Coronary artery (tissue), 2 donors: Measurements from ENCODE around the gene ORAI1.

Source experiments
- DNase-seq: peaks from one replicate; pipeline ENCODE4 v3.0.0-alpha.2; 2017; ENCODE audit warnings: low spot score
- H3K27ac ChIP-seq, 2 donors: fragments of 200-600 bp; sonication (generic); one replicate each; pipeline ENCODE4 v1.5.1; 2016 to 2019
- H3K4me3 ChIP-seq: fragments of 200-600 bp; sonication (generic); 2 replicates; pipeline ENCODE4 v1.5.1; 2016; ENCODE audit warnings: mild to moderate bottlenecking, moderate library complexity
- TF ChIP-seq, protein P1 (sequence below): fragments of 200-600 bp; sonication (generic); IDR thresholded peaks from one replicate; pipeline ENCODE4 v1.5.1; 2019; ENCODE audit warnings: antibody characterized with exemption

Gene ORAI1

DNA sequence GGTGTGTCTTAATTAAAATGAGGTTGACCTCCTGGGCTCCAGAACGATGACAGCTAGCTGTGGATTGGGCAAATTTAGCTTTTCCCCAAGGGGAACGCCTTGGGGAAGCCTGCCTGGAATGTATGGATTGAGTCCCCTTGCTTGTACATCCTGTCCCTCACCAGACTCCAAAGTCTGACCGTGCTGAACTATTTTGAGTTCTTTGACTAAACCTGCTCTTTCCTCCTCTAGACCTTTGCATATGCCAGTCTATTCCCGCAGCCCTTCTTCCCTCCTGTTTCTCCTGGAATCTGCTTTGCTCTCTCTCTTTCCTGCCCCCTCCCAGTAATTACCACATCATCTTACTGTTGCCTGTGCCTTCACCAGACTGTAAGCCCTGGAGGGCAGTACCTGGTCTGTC is 34.0 kb upstream of the ORAI1 start:
- Histone ChIP-seq H3K27ac (no peak overlapping the region), H3K4me3 (no peak overlapping the region)
- TF ChIP-seq, protein P1, sequence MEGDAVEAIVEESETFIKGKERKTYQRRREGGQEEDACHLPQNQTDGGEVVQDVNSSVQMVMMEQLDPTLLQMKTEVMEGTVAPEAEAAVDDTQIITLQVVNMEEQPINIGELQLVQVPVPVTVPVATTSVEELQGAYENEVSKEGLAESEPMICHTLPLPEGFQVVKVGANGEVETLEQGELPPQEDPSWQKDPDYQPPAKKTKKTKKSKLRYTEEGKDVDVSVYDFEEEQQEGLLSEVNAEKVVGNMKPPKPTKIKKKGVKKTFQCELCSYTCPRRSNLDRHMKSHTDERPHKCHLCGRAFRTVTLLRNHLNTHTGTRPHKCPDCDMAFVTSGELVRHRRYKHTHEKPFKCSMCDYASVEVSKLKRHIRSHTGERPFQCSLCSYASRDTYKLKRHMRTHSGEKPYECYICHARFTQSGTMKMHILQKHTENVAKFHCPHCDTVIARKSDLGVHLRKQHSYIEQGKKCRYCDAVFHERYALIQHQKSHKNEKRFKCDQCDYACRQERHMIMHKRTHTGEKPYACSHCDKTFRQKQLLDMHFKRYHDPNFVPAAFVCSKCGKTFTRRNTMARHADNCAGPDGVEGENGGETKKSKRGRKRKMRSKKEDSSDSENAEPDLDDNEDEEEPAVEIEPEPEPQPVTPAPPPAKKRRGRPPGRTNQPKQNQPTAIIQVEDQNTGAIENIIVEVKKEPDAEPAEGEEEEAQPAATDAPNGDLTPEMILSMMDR, result no peak
- no peak for DNase-seq

DNA sequence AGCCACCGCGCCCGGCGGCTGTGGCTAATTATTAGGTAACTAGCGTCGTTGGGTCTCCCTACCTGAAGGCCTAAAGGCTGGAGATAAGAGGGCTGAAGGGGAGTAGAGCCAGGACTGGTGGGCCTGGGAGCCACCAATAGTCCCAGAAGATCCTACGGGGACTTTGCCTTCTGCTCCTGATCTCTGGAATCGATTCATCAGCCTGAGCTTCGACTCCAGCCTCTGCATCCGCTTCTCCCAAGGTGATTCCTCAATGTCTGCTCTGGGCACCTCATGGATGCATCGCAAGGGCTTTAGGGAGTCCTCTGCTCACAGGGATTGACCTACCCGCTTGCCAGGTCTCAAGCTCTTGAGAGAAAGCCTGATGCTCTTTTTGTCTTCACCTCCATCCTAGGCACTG is 30.8 kb upstream of the ORAI1 start:
- TF ChIP-seq, protein P1, result no peak

DNA sequence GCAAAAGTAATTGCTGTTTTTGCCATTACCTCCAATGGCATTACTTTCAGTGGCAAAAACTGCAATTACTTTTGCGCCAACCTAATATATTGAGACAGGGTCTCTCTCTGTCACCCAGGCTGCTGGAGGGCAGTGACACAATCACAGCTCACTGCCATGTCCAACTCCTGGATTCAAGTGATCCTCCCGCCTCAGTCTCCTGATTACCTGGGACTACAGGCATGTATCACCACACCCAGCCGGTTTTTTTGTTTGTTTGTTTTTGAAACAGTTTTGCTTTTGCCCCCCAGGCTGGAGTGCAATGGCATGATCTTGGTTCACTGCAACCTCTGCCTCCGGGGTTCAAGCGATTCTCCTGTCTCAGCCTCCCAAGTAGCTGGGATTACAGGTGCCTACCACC is 29.8 kb upstream of the ORAI1 start:
- Histone ChIP-seq H3K27ac (no peak overlapping the region), H3K4me3 (no peak overlapping the region)
- no peak for DNase-seq
- TF ChIP-seq, protein P1, result no peak

More for the DNA sequence above, 30.8 kb upstream of the ORAI1 start:
- no peak overlapping the region for H3K4me3 ChIP-seq
- no peak overlapping the region for H3K27ac ChIP-seq
- no peak for DNase-seq

DNA sequence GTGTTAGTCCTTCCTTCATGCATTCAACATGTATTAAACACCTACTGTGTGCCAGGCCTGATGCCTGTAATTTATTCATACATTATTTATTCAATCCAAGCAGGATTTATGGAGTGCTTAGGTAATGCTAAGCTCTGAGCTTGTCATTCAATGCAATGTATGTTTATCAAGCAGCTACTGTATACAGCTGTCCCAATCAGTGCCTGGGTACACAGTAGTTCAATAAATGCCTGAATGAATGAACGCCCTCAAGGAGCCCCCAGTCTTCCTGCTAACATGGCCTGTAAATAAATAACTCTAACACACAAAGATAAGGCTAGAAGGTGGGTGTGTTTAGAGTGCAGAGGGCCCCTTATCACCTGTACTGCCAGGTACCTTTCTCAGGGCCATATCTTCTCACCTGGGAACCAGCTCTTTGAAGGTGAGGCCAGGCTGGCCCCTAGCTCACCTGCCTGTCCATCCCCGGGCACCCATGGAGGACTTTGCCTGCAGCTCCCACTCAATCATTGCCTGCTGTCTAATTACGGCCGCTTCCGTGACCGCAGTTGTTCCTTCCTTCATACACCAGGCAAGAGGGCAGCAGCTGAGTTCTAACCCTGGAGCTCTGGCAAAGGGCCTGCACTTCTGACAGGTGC is 25.5 kb upstream of the ORAI1 start:
- Histone ChIP-seq H3K4me3 (no peak overlapping the region), H3K27ac (no peak overlapping the region)
- TF ChIP-seq, protein P1, result no peak
- DNase-seq, result no peak

DNA sequence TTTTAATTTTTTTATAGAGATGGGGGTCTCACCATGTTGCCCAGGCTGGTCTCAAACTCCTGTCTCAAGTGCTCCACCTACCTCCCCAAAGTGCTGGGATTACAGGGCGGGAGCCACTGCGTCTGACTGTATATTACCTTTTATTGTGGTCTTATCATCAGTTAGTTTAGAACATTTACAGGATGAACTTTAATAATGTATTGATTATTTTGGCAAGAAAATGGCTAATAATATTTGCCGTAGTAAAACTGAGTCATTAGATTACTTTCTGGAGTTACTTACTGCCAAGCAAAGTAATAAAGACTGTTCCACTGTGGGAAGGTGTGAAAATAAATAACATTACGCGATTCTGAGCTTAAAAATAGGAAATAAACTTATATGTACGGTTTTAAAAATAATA is 23.6 kb upstream of the ORAI1 start:
- DNase-seq, result no peak
- H3K27ac ChIP-seq, result no peak overlapping the region
- TF ChIP-seq, protein P1, result no peak

DNA sequence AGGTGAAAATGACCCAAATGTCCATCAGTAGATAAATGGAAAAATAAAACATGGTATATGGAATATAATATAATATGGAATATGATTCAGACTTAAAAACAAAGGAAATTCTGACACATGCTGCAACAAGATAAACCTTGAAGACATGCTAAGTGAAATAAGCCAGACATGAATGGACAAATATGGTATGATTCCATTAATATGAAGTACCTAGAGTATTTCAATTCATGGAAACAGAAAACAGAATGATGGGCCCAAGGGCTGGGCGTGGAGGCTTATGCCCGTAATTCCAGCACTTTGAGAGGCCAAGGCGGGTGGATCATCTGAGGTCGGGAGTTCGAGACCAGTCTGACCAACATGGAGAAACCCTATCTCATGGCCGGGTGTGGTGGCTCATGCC is 22.7 kb upstream of the ORAI1 start:
- TF ChIP-seq, protein P1, result no peak
- H3K4me3 ChIP-seq, result no peak overlapping the region
- no peak overlapping the region for H3K27ac ChIP-seq
- DNase-seq, result no peak

More for the DNA sequence above, 23.6 kb upstream of the ORAI1 start:
- H3K4me3 ChIP-seq, result no peak overlapping the region

DNA sequence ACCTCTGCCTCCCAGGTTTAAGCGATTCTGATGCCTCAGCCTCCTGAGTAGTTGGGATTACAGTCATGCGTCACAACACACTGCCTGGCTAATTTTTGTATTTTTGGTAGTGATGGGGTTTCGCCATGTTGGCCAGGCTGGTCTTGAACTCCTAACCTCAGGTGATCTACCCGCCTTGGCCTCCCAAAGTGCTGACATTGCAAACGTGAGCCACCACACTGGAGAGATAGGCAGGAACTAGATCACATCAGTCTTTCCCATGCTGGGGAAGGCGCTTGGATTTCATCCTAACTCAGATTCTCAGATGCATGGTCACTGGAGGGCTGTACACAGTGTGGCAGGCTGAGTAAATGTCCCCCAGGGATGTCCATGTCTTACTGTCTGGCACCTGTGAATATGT is 18.0 kb upstream of the ORAI1 start:
- Histone ChIP-seq H3K4me3 (no peak overlapping the region), H3K27ac (no peak overlapping the region)
- TF ChIP-seq, protein P1, result no peak

More for the DNA sequence above, 18.0 kb upstream of the ORAI1 start:
- DNase-seq, result no peak
